ENCODE data around the gene ACR.
"Not testable (repeated sequence)": the region's sequence is repeated elsewhere in the genome, so short reads cannot be mapped to it uniquely, and the experiment has no call there.

Gene ACR

GRCh38 chr22:50786936-50787335, 48.9 kb downstream of the ACR start:
- not testable (repeated sequence) for H3K27me3 ChIP-seq (ENCODE audit: control insufficient read depth, insufficient read depth, low read length)

More at GRCh38 chr22:50786936-50787335, 48.9 kb downstream of the ACR start:
- H3K9ac ChIP-seq (ENCODE audit: low read length); H3K4me3 ChIP-seq (ENCODE audit: low read length); H3K4me1 ChIP-seq (ENCODE audit: control insufficient read depth, insufficient read depth, low read length); H3K27ac ChIP-seq (ENCODE audit: low read depth, low read length); H3K36me3 ChIP-seq (ENCODE audit: control insufficient read depth, insufficient read depth, low read length): not testable (repeated sequence)
